ENCODE results near the gene ALG12. TPM values are rescaled to one million over a fixed set of nuclear protein-coding genes. Genes with fewer than 3 reads are reported as not detected.

Gene ALG12
- total RNA-seq = 23.4 and 24.5 TPM in 2 replicates
- 21.8 TPM for polyA plus RNA-seq (2012)

DNA sequence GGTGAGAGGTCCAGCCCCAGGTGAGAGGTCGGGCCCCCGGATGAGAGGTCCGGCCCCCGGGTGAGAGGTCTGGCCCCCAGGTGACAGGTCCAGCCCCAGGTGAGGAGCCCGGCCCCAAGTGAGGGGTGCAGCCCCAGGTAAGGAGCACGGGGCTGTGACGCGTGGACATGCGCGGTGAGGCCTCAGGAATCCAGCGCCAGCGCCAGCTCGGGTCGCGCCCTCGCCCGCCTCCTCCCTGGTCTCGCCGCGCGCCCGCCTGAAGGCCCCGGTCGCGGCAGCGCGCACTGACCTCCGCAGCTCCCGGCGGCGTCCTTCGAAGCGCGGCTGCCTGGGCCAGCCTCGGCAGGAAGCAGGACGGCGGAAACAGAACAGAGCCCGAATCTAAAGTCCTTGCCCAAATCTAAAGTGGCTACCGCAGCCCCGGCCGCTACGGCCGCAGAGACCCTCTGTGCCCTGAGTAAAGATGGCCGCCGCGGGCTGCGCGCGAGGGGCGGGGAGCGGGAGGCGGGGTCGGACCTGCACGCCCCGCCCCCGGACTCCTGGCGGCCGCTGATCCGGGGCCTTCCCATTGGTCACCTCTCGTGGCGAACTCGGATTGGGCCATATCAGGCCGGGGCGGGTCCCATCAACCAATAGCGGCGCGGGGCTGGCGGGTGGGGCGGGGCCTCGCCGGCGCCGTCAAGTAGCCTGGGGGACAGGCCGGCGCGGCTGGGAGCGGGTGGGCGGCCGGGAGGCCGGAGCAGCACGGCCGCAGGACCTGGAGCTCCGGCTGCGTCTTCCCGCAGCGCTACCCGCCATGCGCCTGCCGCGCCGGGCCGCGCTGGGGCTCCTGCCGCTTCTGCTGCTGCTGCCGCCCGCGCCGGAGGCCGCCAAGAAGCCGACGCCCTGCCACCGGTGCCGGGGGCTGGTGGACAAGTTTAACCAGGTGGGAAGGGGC, at the start of gene ALG12, which contains the start of gene CRELD2:
Gene ALG12, minus strand, starts transcription at position 465 of the 937 bp plus-strand sequence. CDS start 4,673 bp downstream, outside the sequence.
Gene CRELD2, plus strand, starts transcription at position 661 of the 937 bp plus-strand sequence. Its CDS starts 136 bp downstream, at position 797.
- DNase-seq (ENCODE audit: low read depth) = peak; percentile 97

DNA sequence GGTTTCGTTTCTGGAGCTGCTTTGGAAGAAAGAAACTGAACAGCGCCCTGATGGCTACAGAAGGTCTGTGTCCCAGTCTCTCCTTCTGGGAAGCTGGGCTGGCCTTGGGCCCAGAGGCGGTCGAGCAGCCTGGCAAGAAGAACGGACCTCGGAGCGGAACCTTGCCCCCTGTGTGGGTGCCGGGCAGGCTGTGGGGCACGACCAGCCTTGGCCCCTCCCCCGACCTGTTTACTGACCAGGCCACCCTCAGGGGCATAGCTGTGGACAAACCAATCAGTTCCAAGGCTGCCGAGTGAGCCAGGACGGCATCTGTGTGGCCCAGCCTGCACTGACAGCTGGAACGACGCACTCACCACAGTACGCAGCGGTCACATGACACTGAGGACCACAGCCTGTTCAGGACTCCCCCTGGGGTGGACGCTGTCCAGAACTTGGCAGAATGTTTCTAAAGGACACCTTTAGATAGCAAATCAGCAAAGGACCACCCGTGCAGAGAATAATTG, 49.5 kb upstream of the ALG12 start:
- DNase-seq (ENCODE audit: low read depth) = peak; percentile 67

DNA sequence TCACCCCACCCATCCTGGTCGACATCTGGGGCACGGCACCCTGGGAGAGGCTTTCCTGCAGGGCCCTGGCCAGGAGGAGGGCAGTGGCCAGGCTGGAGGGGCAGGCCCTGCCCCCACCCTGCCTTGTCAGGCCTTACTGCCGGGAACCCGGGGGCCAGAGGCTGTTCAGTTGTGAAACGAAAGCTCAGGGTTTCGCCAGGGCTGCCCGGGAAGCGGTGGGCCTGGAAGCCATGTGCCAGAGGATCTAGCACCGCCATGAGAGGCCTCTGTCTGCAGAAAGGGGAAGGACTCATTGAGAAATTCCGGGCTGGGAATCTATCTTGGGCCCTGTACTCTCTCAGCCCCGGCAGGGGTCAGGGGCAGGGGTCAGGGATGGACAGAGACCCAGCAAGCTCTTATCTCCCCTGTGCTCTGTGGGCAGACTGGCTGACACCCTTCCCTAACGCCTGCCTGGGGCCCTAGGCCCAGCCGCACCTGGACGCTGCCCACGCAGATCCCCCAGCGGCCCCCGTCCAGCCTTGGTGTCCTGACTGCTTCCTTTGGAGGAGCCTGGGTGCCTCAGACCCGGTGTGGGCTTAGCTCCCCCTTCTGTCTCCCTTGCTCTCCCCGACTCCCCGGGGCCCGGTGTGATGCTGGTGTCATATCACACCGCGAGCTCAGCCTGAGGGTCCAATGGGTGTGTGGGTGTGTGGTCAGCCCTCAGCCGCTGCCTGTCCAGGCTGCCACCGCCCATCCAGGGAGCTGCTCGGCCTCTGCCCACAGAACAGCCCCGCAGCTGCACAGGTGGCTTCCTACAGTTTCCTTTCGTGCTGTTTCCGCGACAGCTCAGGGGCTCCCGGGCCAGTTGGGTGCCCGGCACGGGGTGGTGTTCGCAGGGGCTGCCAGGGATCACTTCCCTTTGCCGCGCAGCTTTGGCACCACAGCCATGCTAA, 48.8 kb upstream of the ALG12 start:
- peak; percentile 57 for DNase-seq (ENCODE audit: low read depth)

DNA sequence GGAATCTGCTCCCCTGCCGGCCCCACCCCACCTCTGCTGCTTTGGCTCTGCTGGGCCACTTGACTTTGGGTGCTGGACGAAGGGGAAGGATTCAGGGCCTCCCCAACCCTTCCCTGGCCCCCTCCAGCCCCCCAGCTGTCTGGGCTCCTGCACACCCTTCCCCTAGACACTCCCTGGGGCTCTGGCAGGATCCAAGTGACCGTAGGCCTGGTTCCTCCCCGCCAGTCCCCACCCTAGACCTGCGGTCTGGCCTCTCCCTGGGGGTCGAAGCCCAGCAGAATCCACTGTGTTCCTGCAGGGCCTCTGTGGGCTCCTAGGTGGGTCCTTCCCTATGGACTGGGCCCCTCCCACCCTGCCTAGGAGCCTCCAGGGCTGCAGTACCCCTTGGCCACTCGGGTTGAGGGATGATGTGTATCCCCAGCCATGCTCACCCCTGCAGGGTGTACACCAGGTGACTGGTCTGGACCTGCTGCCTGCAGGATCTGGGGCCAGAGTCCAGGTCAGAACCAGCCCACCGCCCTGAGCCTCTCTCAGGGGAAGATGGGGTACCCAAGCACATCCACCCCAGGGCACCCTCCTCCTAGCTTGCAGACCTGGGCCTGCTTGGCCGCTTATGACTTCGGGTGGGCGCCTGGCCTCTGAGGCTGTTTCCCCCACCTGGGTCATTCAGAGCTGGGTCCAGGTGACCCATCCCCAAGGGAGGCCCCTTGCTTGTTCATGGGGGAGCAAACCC, 48.0 kb upstream of the ALG12 start:
- no peak for DNase-seq (ENCODE audit: low read depth)

DNA sequence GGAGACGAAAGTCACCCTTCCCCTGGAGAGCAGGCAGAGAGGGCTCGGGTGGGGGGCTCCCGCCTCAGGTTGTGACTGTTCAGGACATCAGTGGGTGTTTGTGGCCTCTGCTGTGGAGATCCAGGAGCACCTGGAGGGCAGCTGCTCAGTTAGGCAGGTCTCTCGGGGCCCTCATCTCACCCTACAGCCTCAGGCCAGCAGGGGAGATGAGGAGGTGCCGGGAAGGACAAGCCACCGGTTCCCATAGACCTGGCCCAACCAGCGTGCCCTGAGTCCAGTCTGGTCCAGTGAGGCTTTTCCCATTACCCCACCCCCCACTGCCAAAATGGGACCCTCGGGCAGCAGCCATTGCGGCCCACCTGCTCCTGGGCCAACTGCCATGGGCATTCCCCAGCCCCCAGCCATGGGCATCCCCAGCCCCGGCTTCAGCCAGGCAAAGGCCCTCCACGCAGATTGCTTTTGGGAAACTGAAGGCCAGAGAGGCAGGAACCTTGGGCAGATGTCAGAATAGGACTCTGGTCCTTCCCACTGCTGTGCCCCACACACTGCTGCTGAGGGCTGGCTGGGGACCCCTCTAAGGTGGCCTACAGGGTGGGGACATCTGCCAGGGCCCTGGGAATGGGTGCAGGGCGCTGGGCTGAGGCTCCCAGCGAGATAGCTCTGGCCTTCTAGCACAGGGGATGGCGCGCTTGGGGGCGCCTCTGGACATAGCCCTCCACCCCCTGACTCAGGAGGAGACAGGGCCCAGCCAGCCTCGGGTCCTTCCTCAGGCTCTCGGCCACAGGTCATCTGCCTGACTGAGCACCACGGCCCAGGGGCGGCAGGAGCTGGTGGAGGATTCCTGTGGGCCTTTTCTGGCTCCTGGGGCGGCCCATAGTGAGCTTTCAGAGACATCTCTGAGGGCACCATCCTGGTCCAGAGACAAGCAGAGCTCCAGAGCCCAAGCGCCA, 47.1 kb upstream of the ALG12 start:
- no peak for DNase-seq (ENCODE audit: low read depth)

DNA sequence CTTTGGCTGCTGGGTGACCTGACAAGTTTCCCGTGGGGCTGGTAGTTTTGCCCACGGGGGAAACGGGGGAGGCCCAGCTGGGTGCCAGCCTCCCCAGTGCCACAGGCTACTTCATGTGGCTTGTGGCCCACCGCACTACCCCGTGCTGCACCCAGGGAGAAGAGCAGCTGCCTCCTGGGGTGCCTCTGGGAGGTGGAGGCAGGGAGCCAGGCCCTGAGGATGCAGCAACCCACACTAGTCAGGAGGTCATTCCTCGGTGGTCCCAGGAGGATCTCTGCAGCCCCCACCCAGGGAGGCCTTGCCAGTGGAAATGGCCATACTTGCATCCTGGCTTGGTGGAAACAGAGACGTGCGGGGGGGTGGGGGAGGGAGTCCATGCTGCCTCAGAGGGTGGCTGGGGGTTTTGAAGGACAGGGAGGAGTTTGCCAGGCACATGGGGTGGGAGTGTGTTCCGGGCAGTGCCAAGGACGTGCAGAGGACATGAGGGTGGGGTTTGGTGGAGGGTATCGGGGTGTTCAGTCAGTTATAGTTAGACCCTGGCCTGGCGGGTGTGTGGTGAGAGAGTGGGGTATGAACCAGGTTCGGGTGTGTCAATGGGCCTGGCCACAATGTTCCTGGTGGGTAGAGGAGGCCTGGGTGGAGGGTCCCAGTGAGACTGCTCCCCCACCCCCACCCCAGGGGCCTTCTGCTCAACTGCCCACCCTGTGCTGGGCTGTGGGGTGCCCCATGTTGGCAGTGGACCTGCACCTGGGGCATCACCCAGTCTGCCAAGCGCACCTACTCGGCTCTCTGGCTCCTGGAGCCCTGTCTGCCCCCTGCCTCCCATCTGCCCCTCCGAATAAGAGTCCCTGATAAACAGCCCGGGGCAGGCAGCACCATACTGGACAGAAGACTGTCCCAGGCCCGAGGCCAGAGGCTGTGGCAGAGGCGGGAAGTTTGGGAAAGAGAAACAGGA, 46.2 kb upstream of the ALG12 start:
- DNase-seq (ENCODE audit: low read depth) = no peak

DNA sequence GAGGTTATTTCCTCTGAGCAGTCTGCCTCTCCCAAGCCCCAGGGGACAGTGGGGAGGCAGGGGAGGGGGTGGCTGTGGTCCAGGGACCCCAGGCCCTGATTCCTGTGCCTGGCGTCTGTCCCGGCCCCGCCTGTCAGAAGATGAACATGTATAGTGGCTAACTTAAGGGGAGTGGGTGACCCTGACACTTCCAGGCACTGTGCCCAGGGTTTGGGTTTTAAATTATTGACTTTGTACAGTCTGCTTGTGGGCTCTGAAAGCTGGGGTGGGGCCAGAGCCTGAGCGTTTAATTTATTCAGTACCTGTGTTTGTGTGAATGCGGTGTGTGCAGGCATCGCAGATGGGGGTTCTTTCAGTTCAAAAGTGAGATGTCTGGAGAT, 45.4 kb upstream of the ALG12 start:
- no peak for DNase-seq (ENCODE audit: low read depth)

DNA sequence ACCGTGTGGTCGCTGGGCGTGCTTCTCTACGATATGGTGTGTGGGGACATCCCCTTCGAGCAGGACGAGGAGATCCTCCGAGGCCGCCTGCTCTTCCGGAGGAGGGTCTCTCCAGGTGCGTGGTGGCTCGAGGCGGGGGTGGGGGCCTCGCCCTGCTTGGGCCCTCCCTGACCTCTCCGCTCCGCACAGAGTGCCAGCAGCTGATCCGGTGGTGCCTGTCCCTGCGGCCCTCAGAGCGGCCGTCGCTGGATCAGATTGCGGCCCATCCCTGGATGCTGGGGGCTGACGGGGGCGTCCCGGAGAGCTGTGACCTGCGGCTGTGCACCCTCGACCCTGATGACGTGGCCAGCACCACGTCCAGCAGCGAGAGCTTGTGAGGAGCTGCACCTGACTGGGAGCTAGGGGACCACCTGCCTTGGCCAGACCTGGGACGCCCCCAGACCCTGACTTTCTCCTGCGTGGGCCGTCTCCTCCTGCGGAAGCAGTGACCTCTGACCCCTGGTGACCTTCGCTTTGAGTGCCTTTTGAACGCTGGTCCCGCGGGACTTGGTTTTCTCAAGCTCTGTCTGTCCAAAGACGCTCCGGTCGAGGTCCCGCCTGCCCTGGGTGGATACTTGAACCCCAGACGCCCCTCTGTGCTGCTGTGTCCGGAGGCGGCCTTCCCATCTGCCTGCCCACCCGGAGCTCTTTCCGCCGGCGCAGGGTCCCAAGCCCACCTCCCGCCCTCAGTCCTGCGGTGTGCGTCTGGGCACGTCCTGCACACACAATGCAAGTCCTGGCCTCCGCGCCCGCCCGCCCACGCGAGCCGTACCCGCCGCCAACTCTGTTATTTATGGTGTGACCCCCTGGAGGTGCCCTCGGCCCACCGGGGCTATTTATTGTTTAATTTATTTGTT, 44.8 kb upstream of the ALG12 start:
- DNase-seq (ENCODE audit: low read depth) = no peak

DNA sequence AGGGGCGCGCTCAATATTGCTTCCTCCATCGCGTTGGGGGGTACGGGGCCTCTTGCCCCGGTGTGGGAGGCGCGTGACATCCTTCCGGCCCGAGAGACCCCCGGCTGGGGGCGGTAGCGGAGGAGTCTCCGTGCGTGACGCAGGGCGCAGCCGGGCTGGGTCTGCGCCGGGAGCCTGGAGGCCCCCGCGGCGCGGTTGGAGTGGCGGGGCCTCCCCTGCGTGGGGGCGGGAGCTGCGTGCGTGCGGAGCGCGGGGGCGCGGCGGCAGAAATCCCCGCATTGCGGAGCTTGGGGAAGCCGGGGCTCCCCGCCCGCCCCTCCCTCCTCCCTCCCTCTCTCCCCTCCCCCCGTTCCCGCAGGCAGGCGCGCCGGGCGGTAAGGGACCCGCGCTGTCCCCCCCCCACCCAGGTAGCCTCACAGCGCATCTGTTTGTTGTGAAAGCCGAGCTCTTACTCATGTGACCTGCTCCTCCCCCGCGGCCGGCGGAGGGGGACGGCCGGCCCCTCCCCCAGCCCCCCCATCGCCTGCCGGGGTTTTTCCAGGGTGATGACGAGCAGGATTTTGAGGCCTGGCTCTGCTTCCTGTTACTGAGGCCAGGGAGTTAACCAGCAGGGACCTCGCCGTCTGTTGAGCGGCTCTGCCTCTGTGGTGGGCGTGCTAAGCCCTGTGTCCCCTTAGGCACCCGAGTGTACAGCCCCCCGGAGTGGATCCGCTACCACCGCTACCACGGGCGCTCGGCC, 43.9 kb upstream of the ALG12 start:
- DNase-seq (ENCODE audit: low read depth) = peak; percentile 92

DNA sequence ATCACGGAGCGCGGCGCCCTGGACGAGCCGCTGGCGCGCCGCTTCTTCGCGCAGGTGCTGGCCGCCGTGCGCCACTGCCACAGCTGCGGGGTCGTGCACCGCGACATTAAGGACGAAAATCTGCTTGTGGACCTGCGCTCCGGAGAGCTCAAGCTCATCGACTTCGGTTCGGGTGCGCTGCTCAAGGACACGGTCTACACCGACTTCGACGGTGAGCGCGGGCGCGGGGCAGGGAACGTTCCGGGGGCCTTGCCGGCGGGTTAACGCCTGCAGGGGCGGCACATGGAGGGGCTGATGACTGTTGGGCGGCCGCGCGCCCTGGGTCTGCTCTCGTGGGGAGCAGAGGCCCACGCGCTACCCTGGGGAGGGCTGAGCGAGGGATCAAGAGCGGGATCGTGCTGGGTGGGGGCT, 43.4 kb upstream of the ALG12 start:
- DNase-seq (ENCODE audit: low read depth) = no peak

DNA sequence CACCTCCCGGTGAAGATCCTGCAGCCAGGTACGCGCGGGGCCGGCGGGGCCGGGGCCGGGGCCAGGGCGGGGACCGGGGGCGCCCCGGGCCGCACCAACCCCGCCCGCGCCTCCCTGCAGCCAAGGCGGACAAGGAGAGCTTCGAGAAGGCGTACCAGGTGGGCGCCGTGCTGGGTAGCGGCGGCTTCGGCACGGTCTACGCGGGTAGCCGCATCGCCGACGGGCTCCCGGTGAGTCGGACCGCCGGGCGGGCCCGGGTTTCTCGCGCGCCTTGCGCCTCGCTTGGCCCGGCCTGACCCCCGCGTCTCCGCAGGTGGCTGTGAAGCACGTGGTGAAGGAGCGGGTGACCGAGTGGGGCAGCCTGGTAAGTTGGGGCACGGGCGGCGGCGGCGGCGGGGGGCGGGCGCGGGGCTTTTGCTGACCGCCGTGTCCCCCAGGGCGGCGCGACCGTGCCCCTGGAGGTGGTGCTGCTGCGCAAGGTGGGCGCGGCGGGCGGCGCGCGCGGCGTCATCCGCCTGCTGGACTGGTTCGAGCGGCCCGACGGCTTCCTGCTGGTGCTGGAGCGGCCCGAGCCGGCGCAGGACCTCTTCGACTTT, 42.9 kb upstream of the ALG12 start:
- DNase-seq (ENCODE audit: low read depth) = peak; percentile 31

DNA sequence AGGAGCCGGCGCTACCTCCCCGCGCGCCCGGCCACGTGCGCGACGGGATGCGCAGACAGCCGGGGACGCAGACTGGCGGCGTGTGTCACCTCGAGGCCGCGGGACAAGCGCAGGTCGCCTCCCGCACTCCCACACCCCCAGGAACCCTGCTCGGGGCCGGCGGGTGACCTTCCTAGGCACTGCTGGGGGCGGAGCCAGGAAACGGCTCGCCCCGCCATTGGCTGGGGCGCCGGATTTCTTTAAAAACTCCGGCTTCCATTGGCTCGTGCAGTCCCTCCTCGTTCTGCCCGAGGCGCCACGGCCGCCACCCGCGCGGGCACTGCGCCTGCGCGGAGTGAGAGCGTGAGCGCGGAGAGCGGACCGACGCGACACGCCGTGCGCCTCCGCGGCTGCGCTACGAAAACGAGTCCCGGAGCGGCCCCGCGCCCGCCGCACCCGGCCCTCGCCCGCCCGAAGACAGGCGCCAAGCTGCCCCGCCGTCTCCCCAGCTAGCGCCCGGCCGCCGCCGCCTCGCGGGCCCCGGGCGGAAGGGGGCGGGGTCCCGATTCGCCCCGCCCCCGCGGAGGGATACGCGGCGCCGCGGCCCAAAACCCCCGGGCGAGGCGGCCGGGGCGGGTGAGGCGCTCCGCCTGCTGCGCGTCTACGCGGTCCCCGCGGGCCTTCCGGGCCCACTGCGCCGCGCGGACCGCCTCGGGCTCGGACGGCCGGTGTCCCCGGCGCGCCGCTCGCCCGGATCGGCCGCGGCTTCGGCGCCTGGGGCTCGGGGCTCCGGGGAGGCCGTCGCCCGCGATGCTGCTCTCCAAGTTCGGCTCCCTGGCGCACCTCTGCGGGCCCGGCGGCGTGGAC, 42.1 kb upstream of the ALG12 start, which contains the start of gene PIM3:
Gene PIM3, plus strand, starts transcription at position 614 of the 846 bp plus-strand sequence. Its CDS starts 176 bp downstream, at position 790.
- peak; percentile 98 for DNase-seq (ENCODE audit: low read depth)

DNA sequence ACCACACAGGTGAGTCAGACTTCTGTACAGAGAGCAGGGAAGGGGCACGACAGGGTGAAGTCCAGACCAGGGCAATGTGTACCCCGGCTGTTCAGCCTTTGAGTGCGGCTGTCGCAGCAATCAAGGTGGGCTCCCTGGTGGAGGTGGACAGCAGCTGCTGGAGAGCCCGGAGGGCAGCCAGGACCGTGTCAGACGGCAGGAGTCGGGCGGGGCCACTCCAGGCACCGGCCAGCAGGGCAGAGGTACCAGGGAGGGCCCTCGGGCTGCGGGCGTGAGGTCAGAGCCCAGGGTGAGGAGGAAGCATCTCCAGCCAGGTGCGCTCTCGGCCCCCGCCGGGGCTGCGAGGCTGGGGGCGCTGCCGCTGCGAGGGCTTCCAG, 41.5 kb upstream of the ALG12 start:
- no peak for DNase-seq (ENCODE audit: low read depth)

DNA sequence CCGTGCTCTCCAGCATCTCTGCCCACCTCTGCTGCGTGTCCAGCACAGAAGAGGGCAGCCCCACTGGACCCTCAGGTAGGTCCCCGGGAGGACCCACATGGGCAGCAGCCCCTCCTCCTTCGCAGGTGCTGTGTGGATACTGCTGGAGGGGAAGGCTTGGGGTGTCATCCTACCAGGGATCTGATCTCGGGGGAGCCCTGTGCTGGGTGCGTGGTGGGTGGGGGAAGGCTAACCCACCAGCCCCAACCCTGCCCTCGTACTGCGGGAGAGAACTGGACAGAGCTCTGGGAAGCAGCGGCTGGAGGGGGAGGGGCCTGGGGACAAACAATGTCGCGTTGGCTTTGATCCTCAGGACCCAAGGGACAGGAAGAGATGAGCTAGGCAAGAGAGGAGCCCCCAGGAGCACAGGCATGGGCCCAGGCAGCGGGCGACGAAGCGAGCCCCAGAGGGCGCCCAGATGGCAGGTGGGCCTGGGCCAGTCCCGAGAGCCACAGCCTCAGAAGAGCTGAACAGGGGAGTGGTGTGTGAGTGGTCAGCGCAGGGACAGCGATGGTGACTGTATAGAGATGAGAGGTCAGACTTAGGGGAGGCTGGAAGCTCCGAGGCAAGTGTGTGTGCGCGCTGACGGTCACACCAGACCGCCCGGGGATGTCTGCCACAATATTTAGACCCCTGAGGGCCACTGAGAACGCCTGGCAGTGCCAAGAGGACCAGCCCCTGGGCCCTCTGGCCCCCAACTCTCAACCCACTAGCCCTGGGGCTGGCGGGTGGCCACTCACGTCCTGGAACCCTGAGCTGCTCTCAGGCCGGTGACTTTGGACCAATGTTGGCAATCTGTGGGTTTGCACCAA, 40.9 kb upstream of the ALG12 start:
- DNase-seq (ENCODE audit: low read depth) = no peak
